GM19395 (cell line): ENCODE data around the gene PINK1.
"Not testable (repeated sequence)": the region's sequence is repeated elsewhere in the genome, so short reads cannot be mapped to it uniquely, and the experiment has no call there.

Source experiments
- ATAC-seq: cut with Tn5 transposase; IDR thresholded peaks from one replicate; pipeline ENCODE4 v1.9.1; 2021; ENCODE audit warnings: mild to moderate bottlenecking, moderate library complexity; ENCODE audit not compliant: unreplicated experiment

Gene PINK1

DNA sequence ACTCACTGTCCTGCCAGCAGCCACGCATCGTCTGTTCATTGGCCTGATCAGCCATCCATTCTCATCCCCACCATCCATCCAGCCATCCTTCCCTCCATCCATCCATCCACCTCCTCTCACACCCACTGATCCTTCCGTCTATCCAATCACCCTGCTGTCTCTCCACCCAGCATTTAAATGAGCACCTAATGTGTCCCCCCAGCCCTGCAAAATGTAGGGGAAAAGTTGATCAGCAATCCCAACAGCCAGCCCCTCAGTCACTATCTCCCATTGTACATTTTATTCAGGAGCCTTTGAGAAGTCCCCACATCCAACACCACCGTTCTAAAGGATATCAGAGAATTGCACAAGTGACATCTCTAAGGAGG is 39.0 kb downstream of the PINK1 start:
- no peak for ATAC-seq

GRCh38 chr1:20673626-20674025 is 40.4 kb downstream of the PINK1 start:
- ATAC-seq, result not testable (repeated sequence)

DNA sequence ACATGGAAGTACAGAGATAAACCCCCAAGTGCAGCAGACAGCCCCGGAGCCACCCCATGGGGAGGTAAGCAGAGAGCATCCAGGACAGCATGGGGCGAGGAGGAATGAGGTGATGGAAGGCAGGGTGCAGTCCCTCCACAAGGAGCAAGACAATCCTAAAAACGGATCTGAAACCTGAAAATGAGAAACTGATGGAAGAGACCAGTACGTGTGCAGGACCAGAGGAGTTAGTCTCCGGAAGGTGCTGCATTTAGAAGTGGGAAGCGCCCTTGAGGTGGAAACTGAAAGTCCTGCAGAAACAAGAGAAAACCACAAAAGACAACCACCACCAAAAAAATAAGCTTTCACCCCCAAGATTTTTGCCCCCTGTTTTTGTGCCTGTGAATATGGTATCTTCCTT is 45.3 kb downstream of the PINK1 start:
- ATAC-seq, result no peak

GRCh38 chr1:20680269-20680668 is 47.0 kb downstream of the PINK1 start:
- ATAC-seq, result no peak

DNA sequence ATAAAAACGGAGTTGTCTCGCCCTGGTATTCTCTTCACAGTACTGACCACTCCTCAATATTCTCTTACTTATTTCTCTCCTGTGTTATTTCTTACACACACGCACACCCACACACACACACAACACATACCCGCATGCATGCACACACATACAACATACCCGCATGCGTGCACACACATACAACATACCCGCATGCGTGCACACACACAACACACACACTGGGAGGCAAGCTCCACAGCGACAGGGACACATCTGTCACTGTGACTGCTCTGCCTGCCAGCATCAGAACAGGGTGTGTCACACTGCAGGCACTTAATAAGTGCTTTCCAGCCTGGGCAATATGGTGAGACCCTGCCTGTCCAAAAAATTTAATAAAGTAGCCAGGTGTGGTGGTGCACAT is 48.7 kb downstream of the PINK1 start:
- no peak for ATAC-seq

- ATAC-seq, result no peak
Measured at GRCh38 chr1:20682571-20683236, 49.4 kb downstream of the PINK1 start.

GRCh38 chr1:20683614-20684013 is 50.4 kb downstream of the PINK1 start:
- no peak for ATAC-seq

DNA sequence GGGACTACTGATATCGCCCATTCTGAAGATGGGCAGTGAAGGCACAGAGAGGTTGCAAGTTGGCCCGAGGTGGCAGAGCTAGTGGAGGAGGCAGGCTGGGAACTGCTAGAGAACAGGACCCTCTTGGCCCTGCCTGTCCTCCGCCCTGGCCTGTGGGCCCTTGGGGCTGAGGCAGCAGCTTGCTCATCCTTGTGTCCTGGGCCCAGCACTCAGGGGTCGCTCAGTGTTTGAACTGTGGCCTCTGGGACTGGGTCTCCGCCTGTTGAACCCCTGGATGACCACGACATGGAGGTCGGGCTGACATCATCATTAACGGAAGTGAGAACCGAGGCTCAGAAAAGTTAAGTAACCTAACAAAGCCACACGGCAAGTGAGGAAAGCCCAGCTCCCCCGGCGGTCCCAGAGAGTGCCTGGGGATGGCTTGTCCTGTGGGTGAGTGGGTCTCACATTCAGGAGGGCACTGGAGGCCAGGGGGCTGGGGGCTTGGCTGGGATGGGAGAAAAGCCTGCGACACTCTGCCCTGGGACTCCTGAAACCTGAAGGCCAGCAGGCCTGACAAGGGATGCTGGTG is 50.9 kb downstream of the PINK1 start:
- ATAC-seq, result no peak

DNA sequence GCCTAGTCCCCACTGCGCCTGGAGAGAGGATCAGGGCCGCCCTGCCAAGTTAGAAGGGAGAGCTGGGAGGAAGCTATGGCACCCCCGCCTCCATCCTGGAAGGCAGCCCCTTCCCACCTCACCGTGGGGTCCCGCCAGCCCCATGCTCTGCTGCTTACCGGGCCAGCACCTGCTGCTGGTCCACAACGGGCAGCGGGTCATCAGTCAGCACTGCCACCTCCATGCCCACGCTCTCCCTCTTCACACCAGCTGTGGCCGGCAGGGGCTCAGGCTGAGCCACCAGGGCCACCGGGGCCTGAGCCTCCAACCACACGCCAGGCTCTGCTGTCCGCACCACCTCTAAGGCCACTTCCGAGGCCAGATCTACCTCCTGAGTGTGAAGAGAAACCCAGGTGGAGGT is 51.4 kb downstream of the PINK1 start:
- ATAC-seq, result no peak

DNA sequence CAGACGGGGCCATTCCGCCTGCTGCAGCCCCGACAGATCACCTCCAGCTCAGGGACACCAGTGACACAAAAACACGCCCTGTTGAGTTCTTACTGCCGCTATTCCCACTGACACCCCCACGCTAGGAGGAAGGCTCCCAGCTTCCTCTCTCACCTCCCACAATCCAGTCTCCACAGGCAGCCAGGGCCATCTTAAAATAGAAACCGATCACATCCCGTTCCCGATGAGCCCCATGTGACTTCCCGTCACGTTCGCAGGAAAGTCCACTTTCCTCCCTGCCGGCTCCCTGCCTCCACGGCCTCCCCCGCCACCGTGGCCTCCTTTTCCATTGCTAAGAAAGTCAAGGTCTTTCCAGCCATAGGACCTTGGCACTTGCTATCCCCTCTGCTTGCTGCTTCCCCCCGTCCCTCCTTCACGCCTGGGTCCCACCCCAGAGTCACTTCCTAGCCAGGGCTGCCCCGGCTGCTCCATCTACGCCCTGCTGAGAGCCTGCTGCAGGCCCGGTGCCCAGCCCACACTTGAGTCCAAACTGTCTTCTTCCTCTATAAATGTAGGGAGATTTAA is 51.9 kb downstream of the PINK1 start:
- ATAC-seq, result no peak

GRCh38 chr1:20685741-20686140 is 52.5 kb downstream of the PINK1 start:
- ATAC-seq, result no peak

- ATAC-seq, result no peak
Measured at GRCh38 chr1:20686883-20687725, 53.8 kb downstream of the PINK1 start.

- ATAC-seq, result no peak
Measured at GRCh38 chr1:20689645-20690056, 56.4 kb downstream of the PINK1 start.

DNA sequence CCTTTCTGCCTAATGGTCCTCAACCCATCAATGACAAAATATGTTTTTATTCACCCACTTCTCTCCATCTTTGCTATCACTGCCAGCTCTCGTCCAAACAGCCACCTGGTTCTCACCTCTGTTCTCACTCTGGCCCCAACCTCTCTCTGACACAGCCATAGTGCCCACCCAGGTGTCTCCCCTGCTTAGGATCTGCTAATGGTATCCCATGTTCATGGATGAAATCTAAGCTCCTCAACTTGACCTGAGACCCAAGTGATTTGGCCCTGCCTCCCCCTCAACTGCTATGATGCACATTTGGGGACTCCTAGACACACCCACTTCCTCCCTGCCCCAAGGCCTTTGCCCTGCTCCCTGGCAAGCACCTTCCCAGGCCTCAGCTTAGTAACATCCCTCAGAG is 58.6 kb downstream of the PINK1 start:
- no peak for ATAC-seq

GRCh38 chr1:20693623-20694022 is 60.4 kb downstream of the PINK1 start:
- no peak for ATAC-seq

DNA sequence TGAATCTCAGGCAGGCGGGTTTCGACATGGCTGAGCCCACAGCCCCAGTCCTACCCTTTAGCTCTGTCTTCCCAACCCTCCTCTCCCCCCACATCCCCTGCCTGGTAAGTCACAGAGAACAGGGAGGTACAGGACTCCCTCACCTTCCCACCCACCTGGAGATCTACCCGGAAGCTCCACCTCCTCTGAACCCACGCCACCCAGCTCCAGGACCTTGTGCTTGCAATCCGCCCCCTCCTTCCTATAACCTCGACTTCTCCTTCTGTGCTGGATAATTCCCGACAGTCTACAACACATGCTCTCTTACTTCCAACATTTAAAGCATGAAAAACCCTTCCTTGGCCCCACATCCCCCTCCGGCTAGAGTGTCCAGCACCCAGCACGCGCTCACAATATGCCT is 62.3 kb downstream of the PINK1 start:
- no peak for ATAC-seq

GRCh38 chr1:20696397-20697333 is 63.4 kb downstream of the PINK1 start:
- ATAC-seq, result peak; percentile 73

- no peak for ATAC-seq
Measured at GRCh38 chr1:20697563-20697962, 64.3 kb downstream of the PINK1 start.

DNA sequence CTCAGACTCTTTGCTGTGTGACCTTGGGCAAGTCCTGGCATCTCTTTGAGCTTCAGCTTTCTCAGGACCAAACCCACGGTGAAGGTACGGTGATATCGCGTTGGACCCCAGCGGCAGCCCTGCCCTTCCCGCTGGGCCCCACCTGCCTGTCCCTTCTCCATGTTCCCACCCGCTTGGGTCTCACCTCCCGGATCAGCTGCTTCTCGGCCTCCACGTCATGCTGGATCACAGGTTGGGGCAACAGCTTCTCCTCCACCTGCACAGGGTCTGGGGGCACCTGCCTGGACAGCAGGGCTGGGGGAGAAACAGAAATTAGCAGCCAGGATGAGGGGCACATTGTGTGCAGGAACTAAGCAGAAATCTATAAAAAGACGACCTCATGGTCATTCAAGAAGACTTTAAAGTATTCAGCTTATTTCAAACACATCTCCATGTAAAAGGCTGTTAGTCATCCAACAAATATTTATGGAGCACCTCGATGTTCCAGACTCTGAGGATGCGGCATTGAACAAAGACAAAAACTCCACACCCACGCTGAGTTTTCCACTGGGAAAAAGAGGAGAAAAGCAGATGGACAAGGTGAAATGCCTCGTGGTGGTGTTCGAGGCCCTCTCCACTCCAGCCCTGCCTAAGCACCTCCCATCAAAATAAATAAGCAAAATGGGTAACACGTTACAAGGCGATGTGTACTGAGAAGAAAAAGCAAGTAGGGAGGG is 65.1 kb downstream of the PINK1 start:
- no peak for ATAC-seq

DNA sequence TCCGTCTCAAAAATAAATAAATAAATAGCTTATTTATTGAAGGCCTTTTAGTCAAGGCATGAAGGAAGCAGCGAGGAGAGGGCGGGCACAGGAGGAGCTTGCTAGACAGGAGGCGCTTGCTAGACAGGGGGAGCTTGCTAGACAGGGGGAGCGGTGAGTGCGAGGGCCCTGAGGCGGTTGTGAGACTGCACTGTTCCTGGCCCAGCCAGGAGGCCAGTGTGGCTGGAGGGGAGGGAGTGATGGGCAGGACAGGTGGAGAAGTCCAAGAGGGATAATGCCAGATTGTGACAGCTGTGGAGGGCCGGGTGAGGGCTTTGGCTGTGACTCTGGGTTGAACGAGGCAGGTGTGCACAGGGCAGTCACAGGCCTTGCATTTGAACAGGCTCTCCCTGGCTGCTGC is 66.3 kb downstream of the PINK1 start:
- no peak for ATAC-seq
